Endothelial cell of umbilical vein (primary cell): ENCODE measurements around the gene EML1. TPM values are rescaled to one million over a fixed set of nuclear protein-coding genes. Genes with fewer than 3 reads are reported as not detected.

Experiments used
- BruUV-seq: library from RNA; stranded (reverse); fragments of 400-500 nt; replicated peaks from 2 replicates; lab custom pipeline; 2021; lab: Mats Ljungman, UMichigan
- CTCF ChIA-PET: fragments of 300-600, 350-600 bp; sonication (Branson Sonifier 250); formaldehyde crosslinking; loops from one replicate; lab custom pipeline; 2021; ENCODE audit warnings: antibody characterized with exemption, inconsistent platforms; lab: Charles Lee
- POLR2A ChIA-PET: fragments of 300-600, 350-600 bp; sonication (Branson Sonifier 250); formaldehyde crosslinking; loops from one replicate; lab custom pipeline; 2021; ENCODE audit warnings: antibody characterized with exemption, inconsistent platforms; lab: Charles Lee
- DNase-seq: peaks from one replicate; pipeline ENCODE4 v3.0.0-alpha.2; 2011; ENCODE audit warnings: low read depth, low spot score
- FAIRE-seq: peaks from 2 replicates; lab custom pipeline; 2011; peaks lifted over from hg19 to GRCh38; lab: Jason Lieb, UNC
- H2AFZ ChIP-seq: 2 replicates; pipeline ENCODE4 v1.6.0; 2012; ENCODE audit warnings: low read depth, low read length, control low read depth, inconsistent platforms
- H3K27ac ChIP-seq: 2 replicates; pipeline ENCODE4 v1.5.1; 2011; ENCODE audit warnings: low read depth, mild to moderate bottlenecking, control low read depth, low read length, moderate library complexity; ENCODE audit not compliant: insufficient read depth
- H3K27me3 ChIP-seq, 2 experiments: 2 replicates each; pipeline versions ENCODE4 v1.6.0 to v1.6.1; 2011; ENCODE audit warnings: low read length in 2 of 2, mixed read lengths in 1 of 2; ENCODE audit not compliant: control insufficient read depth in 2 of 2, insufficient read depth in 2 of 2
- H3K36me3 ChIP-seq, 2 experiments: 2 replicates in 1 of 2; 3 replicates in 1 of 2; pipeline ENCODE4 v1.5.1; 2011; ENCODE audit warnings: low read length in 2 of 2, mild to moderate bottlenecking in 1 of 2, moderate library complexity in 1 of 2; ENCODE audit not compliant: control insufficient read depth in 2 of 2, insufficient read depth in 2 of 2; ENCODE audit errors: extremely low read depth in 1 of 2
- H3K4me1 ChIP-seq: 3 replicates; pipeline ENCODE4 v1.5.1; 2011; ENCODE audit warnings: mild to moderate bottlenecking, low read length; ENCODE audit not compliant: control insufficient read depth, insufficient read depth; ENCODE audit errors: extremely low read depth
- H3K4me2 ChIP-seq: 2 replicates; pipeline ENCODE4 v1.6.1; 2011; ENCODE audit warnings: low read length, control low read depth, mixed read lengths; ENCODE audit not compliant: insufficient read depth
- H3K4me3 ChIP-seq, 3 experiments: fragments of 200-600 bp in 1 of 3; sonication (generic), shearing (Covaris generic) in 1 of 3; replicated peaks in 1 of 3; 2 replicates each; pipeline ENCODE4 v1.5.1; 2011 to 2016; ENCODE audit warnings: control low read depth in 3 of 3, low read length in 3 of 3, mild to moderate bottlenecking in 2 of 3, inconsistent platforms in 1 of 3, low read depth in 1 of 3, moderate library complexity in 1 of 3; ENCODE audit not compliant: insufficient read depth in 1 of 3
- H3K79me2 ChIP-seq: 2 replicates; pipeline ENCODE4 v1.6.0; 2012; ENCODE audit warnings: low read length, inconsistent platforms; ENCODE audit not compliant: control insufficient read depth, insufficient read depth
- H3K9ac ChIP-seq: replicated peaks from 2 replicates; pipeline ENCODE3; 2011; ENCODE audit warnings: low read length, control low read depth; ENCODE audit not compliant: insufficient read depth; ENCODE audit errors: extremely low read depth
- H3K9me1 ChIP-seq: replicated peaks from 3 replicates; pipeline ENCODE4 v1.6.0; 2011; ENCODE audit warnings: mild to moderate bottlenecking, low read length; ENCODE audit not compliant: control insufficient read depth, insufficient read depth; ENCODE audit errors: extremely low read depth
- H3K9me3 ChIP-seq: replicated peaks from 2 replicates; pipeline ENCODE4 v1.5.1; 2012; ENCODE audit warnings: low read length, inconsistent platforms; ENCODE audit not compliant: control insufficient read depth, insufficient read depth
- H4K20me1 ChIP-seq: replicated peaks from 2 replicates; pipeline ENCODE3; 2011; ENCODE audit warnings: mild to moderate bottlenecking, low read length; ENCODE audit not compliant: control insufficient read depth, insufficient read depth; ENCODE audit errors: extremely low read depth
- EZH2 ChIP-seq: IDR thresholded peaks from 2 replicates; pipeline ENCODE4 v1.6.1; 2012; ENCODE audit warnings: borderline replicate concordance, low read depth, mild to moderate bottlenecking, moderate library complexity, low read length, inconsistent platforms; ENCODE audit not compliant: severe bottlenecking
- FOS ChIP-seq: IDR thresholded peaks from 2 replicates; pipeline ENCODE4 v1.6.1; 2011; ENCODE audit warnings: mild to moderate bottlenecking, low read length, moderate library complexity, borderline replicate concordance; ENCODE audit not compliant: insufficient read depth
- GATA2 ChIP-seq: IDR thresholded peaks from 2 replicates; pipeline ENCODE4 v1.7.0; 2011; ENCODE audit warnings: low read depth, mild to moderate bottlenecking, moderate library complexity, mixed read lengths, low read length; ENCODE audit not compliant: insufficient read length, insufficient read depth
- JUN ChIP-seq: IDR thresholded peaks from 2 replicates; pipeline ENCODE4 v1.6.1; 2011; ENCODE audit warnings: borderline replicate concordance, low read depth; ENCODE audit not compliant: insufficient read length, insufficient read depth
- MYC ChIP-seq: IDR thresholded peaks from one replicate; pipeline ENCODE4 v1.6.1; 2011; ENCODE audit warnings: mild to moderate bottlenecking, low read depth, low read length
- POLR2A ChIP-seq: IDR thresholded peaks from 2 replicates; pipeline ENCODE4 v1.6.1; 2012; ENCODE audit warnings: low read depth, mild to moderate bottlenecking, control low read depth, low read length
- dilution Hi-C: fragments of 300-500 bp; cut with MboI; formaldehyde crosslinking; loops from one replicate; pipeline ENCODE4 v1.15.0; 2019; ENCODE audit warnings: low sequenced_read_pairs; ENCODE audit not compliant: extremely low pct_ligation_motif_present
- intact Hi-C: fragments of 100-400 bp; cut with micrococcal nuclease; formaldehyde crosslinking; loops from one replicate; pipeline ENCODE4 v1.10.0; 2022
- polyA plus RNA-seq, 4 experiments: library from polyadenylated mRNA; depleted of rRNA in 3 of 4; stranded (reverse) in 3 of 4; unstranded in 1 of 4; fragments of >200 nt; gene quantifications; 2 replicates each; pipeline versions ENCODE4 v1.2.1 to v1.2.3, GENCODE V29; 2011 to 2012; ENCODE audit warnings: missing spikeins in 1 of 4
- total RNA-seq: library from RNA; stranded (reverse); gene quantifications from 2 replicates; pipeline ENCODE4 v1.2.3, GENCODE V29; 2021

EML1 gene
- total and polyA plus RNA-seq, 2 donors (not counting 3 experiments of a cell fraction or from before 2014, with no cell fraction given): 22.9 to 33.0 TPM

- intact Hi-C loops: no loop called here
- no peaks in the 10 kb centered on the region for H3K9me1 ChIP-seq
Measured at GRCh38 chr14:99840265-99840664, 47.1 kb downstream of the EML1 start.

GRCh38 chr14:99840774-99841305, 47.6 kb downstream of the EML1 start:
- Histone ChIP-seq H3K4me2 (no peak overlapping the region), H3K9me3 (no peaks in the 10 kb centered on the region), H3K36me3 (no peaks in the 10 kb centered on the region), H2AFZ (no peak overlapping the region), H3K79me2 (peaks cover 1% of the 10 kb centered on the region), H4K20me1 (peaks cover 3% of the 10 kb centered on the region), H3K9me1 (no peaks in the 10 kb centered on the region), H3K27ac (no peak overlapping the region), H3K27me3 (no peaks in the 10 kb centered on the region), H3K9ac (no peak overlapping the region), H3K4me1 (no peaks in the 10 kb centered on the region), H3K4me3 (no peak overlapping the region)
- ChIA-PET CTCF (no interaction called here), POLR2A (no interaction called here)
- DNase-seq (no peak), FAIRE-seq (no peak)
- TF ChIP-seq EZH2: no peak
- dilution Hi-C loops (no loop called here), intact Hi-C loops (no loop called here)
- BruUV-seq: no TSS peak

More at GRCh38 chr14:99840265-99840664, 47.1 kb downstream of the EML1 start:
- peaks cover 3% of the 10 kb centered on the region for H4K20me1 ChIP-seq
- ChIA-PET CTCF (interaction anchor here (1.5 kb wide), 1 partner anchor 12 kb away, joined by 3 read pairs; no protein-coding TSS in a partner anchor), POLR2A (no interaction called here)
- DNase-seq (no peak), FAIRE-seq (no peak)
- no peaks in the 10 kb centered on the region for H3K27me3 ChIP-seq
- H3K79me2 ChIP-seq: peaks cover 3% of the 10 kb centered on the region
- no peaks in the 10 kb centered on the region for H3K4me1 ChIP-seq
- H3K27ac ChIP-seq: no peak overlapping the region
- no TSS peak for BruUV-seq
- H3K4me2 ChIP-seq: no peak overlapping the region
- dilution Hi-C loops: no loop called here
- H3K9ac ChIP-seq: no peak overlapping the region
- no peaks in the 10 kb centered on the region for H3K9me3 ChIP-seq
- H3K36me3 ChIP-seq: no peaks in the 10 kb centered on the region
- no peak overlapping the region for H3K4me3 ChIP-seq
- TF ChIP-seq FOS (no peak), GATA2 (no peak), POLR2A (no peak), JUN (no peak), EZH2 (no peak), MYC (no peak)
- H2AFZ ChIP-seq: no peak overlapping the region
